HepG2 (cell line): ENCODE results near the gene PLIN5. TPM values are rescaled to one million over a fixed set of nuclear protein-coding genes. Genes with fewer than 3 reads are reported as not detected.
A peak's percentile ranks its signal among the peaks of the same experiment; 100 is the strongest.
"Not testable (repeated sequence)": the region's sequence is repeated elsewhere in the genome, so short reads cannot be mapped to it uniquely, and the experiment has no call there.

Source experiments
- ATAC-seq: fragments of 200-7000 bp; cut with Tn5 transposase; 3 replicates; pipeline ENCODE4 v1.9.1; 2020; ENCODE audit warnings: mild to moderate bottlenecking, moderate library complexity
- BruUV-seq: library from RNA; stranded (reverse); fragments of 400-500 nt; replicated peaks from 2 replicates; lab custom pipeline; 2021; lab: Mats Ljungman, UMichigan
- CTCF ChIA-PET: fragments of 300-600 bp; formaldehyde crosslinking; extraction: SDS; loops from one replicate; lab custom pipeline; 2021; ENCODE audit warnings: low total read pairs, inconsistent platforms, low intra/inter-chr PET ratio; lab: Yijun Ruan, JAX
- POLR2A ChIA-PET: fragments of 350-600 bp; sonication (Branson Sonifier 250); formaldehyde crosslinking; loops from one replicate; lab custom pipeline; 2020; ENCODE audit warnings: antibody characterized with exemption, inconsistent platforms; lab: Yijun Ruan, JAX
- DNase-seq: peaks from one replicate; pipeline ENCODE4 v3.0.0-alpha.2; 2015; ENCODE audit warnings: low spot score
- FAIRE-seq: peaks from 3 replicates; lab custom pipeline; 2011; peaks lifted over from hg19 to GRCh38; lab: Jason Lieb, UNC
- H2AFZ ChIP-seq: one replicate; pipeline ENCODE4 v1.6.1; 2011; ENCODE audit warnings: low read length, inconsistent platforms
- H3K27ac ChIP-seq: fragments of 300-600 bp; 3 replicates; pipeline ENCODE4 v1.8.0; 2011; ENCODE audit warnings: mixed run types, mild to moderate bottlenecking, mixed read lengths, low read length, inconsistent platforms; ENCODE audit not compliant: insufficient read depth; ENCODE audit errors: extremely low read length
- H3K27me3 ChIP-seq, 2 experiments: fragments of 200-600 bp in 1 of 2; 2 replicates in 1 of 2; 3 replicates in 1 of 2; pipeline versions ENCODE4 v1.6.0 to v1.8.0; 2011; ENCODE audit warnings: low read length in 2 of 2, mild to moderate bottlenecking in 2 of 2, moderate library complexity in 2 of 2, inconsistent platforms in 1 of 2; ENCODE audit not compliant: insufficient read depth in 2 of 2, control insufficient read depth in 1 of 2
- H3K36me3 ChIP-seq, 2 experiments: fragments of 200-600 bp in 1 of 2; replicated peaks in 1 of 2; 2 replicates in 1 of 2; 3 replicates in 1 of 2; pipeline versions ENCODE4 v1.5.1 to v1.8.0; 2011; ENCODE audit warnings: low read length in 2 of 2, inconsistent platforms in 1 of 2; ENCODE audit not compliant: insufficient read depth in 2 of 2, control insufficient read depth in 1 of 2
- H3K4me1 ChIP-seq: 2 replicates; pipeline ENCODE4 v1.5.1; 2012; ENCODE audit warnings: low read length, inconsistent platforms; ENCODE audit not compliant: insufficient read depth
- H3K4me2 ChIP-seq: 2 replicates; pipeline ENCODE4 v1.6.0; 2011; ENCODE audit warnings: low read depth, low read length, inconsistent platforms
- H3K4me3 ChIP-seq, 3 experiments: fragments of 200-600 bp in 1 of 3; sonication (generic), shearing (Covaris generic) in 1 of 3; replicated peaks in 1 of 3; 2 replicates each; pipeline ENCODE4 v1.5.1; 2011 to 2016; ENCODE audit warnings: low read length in 3 of 3, inconsistent platforms in 2 of 3, low read depth in 2 of 3, mild to moderate bottlenecking in 2 of 3, control low read depth in 1 of 3, mixed read lengths in 1 of 3; ENCODE audit not compliant: insufficient read depth in 1 of 3
- H3K79me2 ChIP-seq: one replicate; pipeline ENCODE4 v1.6.1; 2011; ENCODE audit warnings: low read length, inconsistent platforms; ENCODE audit not compliant: insufficient read depth
- H3K9ac ChIP-seq: 2 replicates; pipeline ENCODE4 v1.6.0; 2011; ENCODE audit warnings: mild to moderate bottlenecking, low read depth, low read length, inconsistent platforms; ENCODE audit not compliant: insufficient read depth
- H3K9me3 ChIP-seq: 2 replicates; pipeline ENCODE4 v1.5.1; 2012; ENCODE audit warnings: mild to moderate bottlenecking, low read length
- H4K20me1 ChIP-seq: 2 replicates; pipeline ENCODE4 v1.6.0; 2011; ENCODE audit warnings: inconsistent platforms, mild to moderate bottlenecking, low read length, moderate library complexity; ENCODE audit not compliant: insufficient read depth
- AGO2 ChIP-seq: fragments of 200-400 bp; formaldehyde crosslinking; optimal IDR thresholded peaks from 2 replicates; pipeline ENCODE3; 2017; ENCODE audit warnings: mild to moderate bottlenecking, low read depth, low read length, moderate library complexity
- PAX8 ChIP-seq: sonication (generic); formaldehyde crosslinking; IDR thresholded peaks from 2 replicates; pipeline ENCODE4 v1.8.0; 2022; ENCODE audit warnings: mild to moderate bottlenecking, missing genetic modification reagents, borderline replicate concordance
- RBFOX2 ChIP-seq: fragments of 200-400 bp; formaldehyde crosslinking; IDR thresholded peaks from 2 replicates; pipeline ENCODE4 v1.6.1; 2017; ENCODE audit warnings: low read depth, mild to moderate bottlenecking, low read length
- SATB2 ChIP-seq: sonication (generic); formaldehyde crosslinking; IDR thresholded peaks from 2 replicates; pipeline ENCODE4 v1.5.0; 2020; ENCODE audit warnings: missing genetic modification reagents
- TCF12 ChIP-seq, 2 experiments: fragments of 450-650 bp in 1 of 2; sonication (generic) in 1 of 2; formaldehyde crosslinking in 1 of 2; IDR thresholded peaks; 2 replicates each; pipeline versions ENCODE4 v1.6.1 to v1.8.0; 2017 to 2022; ENCODE audit warnings: antibody characterized with exemption in 1 of 2, mild to moderate bottlenecking in 1 of 2, missing genetic modification reagents in 1 of 2, moderate library complexity in 1 of 2
- ZNF20 ChIP-seq: sonication (generic); formaldehyde crosslinking; IDR thresholded peaks from 2 replicates; pipeline ENCODE4 v1.4.0; 2020; ENCODE audit warnings: mild to moderate bottlenecking, moderate library complexity, missing genetic modification reagents
- ZNF629 ChIP-seq: sonication (generic); formaldehyde crosslinking; conservative IDR thresholded peaks from 2 replicates; pipeline ENCODE4 v1.5.0; 2020; ENCODE audit warnings: missing genetic modification reagents
- WGBS: methylation state at CpG from one replicate; pipeline ENCODE4 v1.1.6; 2017; ENCODE audit warnings: low lambda C conversion rate; 5-methylcytosine and 5-hydroxymethylcytosine counted together
- in situ Hi-C: cut with HindIII; loops from 2 replicates; pipeline ENCODE4 v1.10.0; 2017; ENCODE audit warnings: low pct_unique_long_range_greater_than_20kb; ENCODE audit not compliant: extremely low pct_ligation_motif_present
- intact Hi-C: fragments of 100-400 bp; cut with micrococcal nuclease; formaldehyde crosslinking; loops from one replicate; pipeline ENCODE4 v1.10.0; 2022; ENCODE audit not compliant: unreplicated experiment
- polyA plus RNA-seq, 8 experiments: library from polyadenylated mRNA; depleted of rRNA in 3 of 8; stranded (reverse) in 7 of 8; unstranded in 1 of 8; fragments of >200 nt; fragmentation: Illumina TruSeq in 4 of 8; extraction: Trizol in 4 of 8; gene quantifications; 2 replicates each; pipeline versions ENCODE4 v1.2.1 to v1.2.3, GENCODE V29; 2011 to 2016; ENCODE audit warnings: low read depth in 4 of 8, missing spikeins in 1 of 8, mixed read lengths in 1 of 8; ENCODE audit not compliant: insufficient read depth in 1 of 8
- total RNA-seq, 5 experiments: library from RNA; depleted of rRNA; stranded (reverse); fragments of >200 nt; fragmentation: Illumina TruSeq; extraction: Trizol; gene quantifications; 2 replicates each; pipeline ENCODE4 v1.2.3, GENCODE V29; 2016; ENCODE audit warnings: low read depth in 1 of 5
- TF ChIP-seq, protein P1 (sequence below): sonication (generic); formaldehyde crosslinking; IDR thresholded peaks from 2 replicates; pipeline ENCODE4; 2020; ENCODE audit warnings: missing genetic modification reagents, mild to moderate bottlenecking, borderline replicate concordance

Gene PLIN5
- total and polyA plus RNA-seq, 2 of the 13 experiments (the other 11 are each of a cell fraction or from before 2014, with no cell fraction given): 1.8 to 4.8 TPM

DNA sequence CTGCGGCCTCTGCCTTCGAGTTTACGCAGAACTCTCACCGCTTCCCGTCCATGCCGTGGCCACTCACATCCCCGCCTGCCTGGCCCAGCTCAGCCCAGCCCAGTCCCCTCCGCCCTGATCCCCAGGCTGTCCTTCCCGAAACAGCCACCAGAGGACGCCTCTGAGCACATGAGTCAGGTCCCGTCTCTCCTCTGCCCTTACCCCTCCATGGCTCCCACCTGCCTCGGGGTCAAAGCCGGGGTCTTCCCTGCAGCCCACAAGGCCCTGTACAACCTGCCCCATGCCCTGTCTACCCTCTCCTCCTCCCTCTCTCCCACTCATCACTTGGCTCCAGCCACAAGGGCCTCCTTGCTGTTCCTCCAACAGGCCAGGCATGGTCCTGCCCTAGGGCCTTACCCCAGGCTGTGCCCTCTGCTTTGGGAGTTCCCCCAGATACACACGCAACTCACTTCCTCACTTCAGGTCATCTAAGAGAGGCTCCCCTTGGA lies 32.6 kb upstream of the PLIN5 start (continued):
- TF ChIP-seq, protein P1, sequence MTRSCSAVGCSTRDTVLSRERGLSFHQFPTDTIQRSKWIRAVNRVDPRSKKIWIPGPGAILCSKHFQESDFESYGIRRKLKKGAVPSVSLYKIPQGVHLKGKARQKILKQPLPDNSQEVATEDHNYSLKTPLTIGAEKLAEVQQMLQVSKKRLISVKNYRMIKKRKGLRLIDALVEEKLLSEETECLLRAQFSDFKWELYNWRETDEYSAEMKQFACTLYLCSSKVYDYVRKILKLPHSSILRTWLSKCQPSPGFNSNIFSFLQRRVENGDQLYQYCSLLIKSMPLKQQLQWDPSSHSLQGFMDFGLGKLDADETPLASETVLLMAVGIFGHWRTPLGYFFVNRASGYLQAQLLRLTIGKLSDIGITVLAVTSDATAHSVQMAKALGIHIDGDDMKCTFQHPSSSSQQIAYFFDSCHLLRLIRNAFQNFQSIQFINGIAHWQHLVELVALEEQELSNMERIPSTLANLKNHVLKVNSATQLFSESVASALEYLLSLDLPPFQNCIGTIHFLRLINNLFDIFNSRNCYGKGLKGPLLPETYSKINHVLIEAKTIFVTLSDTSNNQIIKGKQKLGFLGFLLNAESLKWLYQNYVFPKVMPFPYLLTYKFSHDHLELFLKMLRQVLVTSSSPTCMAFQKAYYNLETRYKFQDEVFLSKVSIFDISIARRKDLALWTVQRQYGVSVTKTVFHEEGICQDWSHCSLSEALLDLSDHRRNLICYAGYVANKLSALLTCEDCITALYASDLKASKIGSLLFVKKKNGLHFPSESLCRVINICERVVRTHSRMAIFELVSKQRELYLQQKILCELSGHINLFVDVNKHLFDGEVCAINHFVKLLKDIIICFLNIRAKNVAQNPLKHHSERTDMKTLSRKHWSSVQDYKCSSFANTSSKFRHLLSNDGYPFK (CRISPR knock-in tag): no peak
- TF ChIP-seq ZNF20: no peak
- no peak for TF ChIP-seq SATB2 (CRISPR knock-in tag)
- no peak for TF ChIP-seq TCF12 (IDR thresholded peaks at IDR 0.05)
- no peak for TF ChIP-seq TCF12 (CRISPR knock-in tag; IDR thresholded peaks at IDR 0.05)

DNA sequence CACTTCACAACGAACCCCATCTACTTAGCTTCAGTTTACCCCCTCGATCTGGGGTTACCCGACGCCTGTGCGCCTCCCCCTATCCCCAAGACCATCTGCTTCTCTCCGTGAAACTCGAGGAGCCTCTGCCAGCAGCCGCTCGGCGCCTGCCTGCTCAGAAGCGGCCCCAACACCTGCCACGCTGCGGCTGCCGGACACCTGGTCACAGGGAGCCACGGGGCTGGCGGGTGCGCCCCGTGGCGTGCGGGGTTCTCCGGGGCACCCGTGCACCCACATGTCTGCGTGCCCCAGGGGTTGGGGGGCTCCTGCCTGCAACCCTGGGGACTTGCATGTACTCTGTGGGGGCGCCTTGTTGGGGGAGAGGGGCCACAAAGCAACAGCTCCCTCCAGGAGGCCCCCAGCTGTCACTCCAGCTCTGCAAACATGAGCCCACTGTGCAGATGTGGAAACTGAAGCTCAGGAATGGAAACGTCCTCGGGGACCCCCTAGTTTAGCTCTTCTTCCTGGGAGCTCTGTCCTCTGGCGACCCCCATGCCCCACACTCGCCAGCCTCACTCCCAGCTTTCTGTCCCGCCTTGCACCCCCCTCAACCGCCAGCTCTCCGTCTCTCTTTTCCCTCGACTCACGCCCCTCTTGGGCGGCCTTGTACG lies 31.5 kb upstream of the PLIN5 start:
- H3K79me2 ChIP-seq: peaks cover 48% of the 10 kb centered on the region
- H2AFZ ChIP-seq: no peak overlapping the region
- H3K9me3 ChIP-seq: no peaks in the 10 kb centered on the region
- H4K20me1 ChIP-seq: peaks cover 27% of the 10 kb centered on the region
- TF ChIP-seq AGO2 (peak; percentile 60), RBFOX2 (0 out of 2 replicates have a peak, but pooled peaks have one; percentile 38), PAX8 (CRISPR knock-in tag) (no peak), ZNF629 (CRISPR knock-in tag) (0 out of 2 replicates have a peak, but pooled peaks have one; percentile 20)
- TF ChIP-seq, all 625 proteins: peak for 3
- WGBS: 98% methylated on average over 28 of the region's 35 CpGs
- H3K4me1 ChIP-seq: no peaks in the 10 kb centered on the region
- CTCF ChIA-PET: interaction anchor here (2.0 kb wide), 1 partner anchor 70 kb away, joined by 13 read pairs; no protein-coding TSS in a partner anchor
- no peak overlapping the region for H3K27ac ChIP-seq
- intact Hi-C loops: no loop called here
- no peak overlapping the region for H3K4me3 ChIP-seq
- ATAC-seq (no peak), FAIRE-seq (no peak), DNase-seq (no peak)
- no peak overlapping the region for H3K9ac ChIP-seq
- no peak overlapping the region for H3K4me2 ChIP-seq
- peaks cover 5 to 6% of the 10 kb centered on the region in 2 experiments; a peak in 4 of 5 replicates for H3K36me3 ChIP-seq
- BruUV-seq: no TSS peak
- H3K27me3 ChIP-seq: no peaks in the 10 kb centered on the region
- POLR2A ChIA-PET: no interaction called here
- in situ Hi-C loops: no loop called here

DNA sequence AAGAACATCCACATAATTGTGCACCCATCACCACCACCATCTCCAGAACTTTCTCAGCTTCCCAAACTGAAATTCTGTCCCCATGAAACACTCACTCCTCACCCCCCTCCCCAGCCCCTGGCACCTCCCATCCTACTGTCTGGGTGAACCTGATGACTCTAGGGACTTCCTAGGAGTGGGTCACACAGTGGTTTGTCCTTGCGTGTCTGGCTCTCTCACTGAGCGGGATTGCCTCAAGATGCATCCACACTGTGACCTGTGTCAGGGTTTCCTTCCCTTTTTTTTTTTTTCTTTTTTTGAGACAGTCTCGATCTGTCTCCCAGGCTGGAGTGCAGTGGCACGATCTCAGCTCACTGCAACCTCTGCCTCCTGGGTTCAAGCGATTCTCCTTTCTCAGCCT lies 28.5 kb upstream of the PLIN5 start:
- WGBS: 93% methylated on average over 5 of the region's 5 CpGs
- FAIRE-seq, H2AFZ ChIP-seq, in situ Hi-C loops, ATAC-seq, DNase-seq, intact Hi-C loops, BruUV-seq, H3K4me3 ChIP-seq, POLR2A ChIA-PET, H3K36me3 ChIP-seq, H3K27ac ChIP-seq, H3K4me2 ChIP-seq, CTCF ChIA-PET, H3K9me3 ChIP-seq, H3K9ac ChIP-seq, H3K27me3 ChIP-seq, H3K4me1 ChIP-seq: not testable (repeated sequence)
- Histone ChIP-seq H3K79me2 (peaks cover 36% of the 10 kb centered on the region), H4K20me1 (peaks cover 21% of the 10 kb centered on the region)
